GM12801 (cell line): ENCODE results near the gene PIR.

Experiments
- TF ChIP-seq, protein P1 (sequence below): IDR thresholded peaks from one replicate; pipeline ENCODE4 v1.5.1; 2011; ENCODE audit warnings: control low read depth; ENCODE audit not compliant: insufficient read length; ENCODE audit errors: extremely low read depth

PIR gene

GRCh38 chrX:15493118-15493962, at the start of gene PIR:
Gene PIR, minus strand, starts transcription at chrX:15493333. Its CDS starts 2,076 bp downstream, at chrX:15491257.
- TF ChIP-seq, protein P1, sequence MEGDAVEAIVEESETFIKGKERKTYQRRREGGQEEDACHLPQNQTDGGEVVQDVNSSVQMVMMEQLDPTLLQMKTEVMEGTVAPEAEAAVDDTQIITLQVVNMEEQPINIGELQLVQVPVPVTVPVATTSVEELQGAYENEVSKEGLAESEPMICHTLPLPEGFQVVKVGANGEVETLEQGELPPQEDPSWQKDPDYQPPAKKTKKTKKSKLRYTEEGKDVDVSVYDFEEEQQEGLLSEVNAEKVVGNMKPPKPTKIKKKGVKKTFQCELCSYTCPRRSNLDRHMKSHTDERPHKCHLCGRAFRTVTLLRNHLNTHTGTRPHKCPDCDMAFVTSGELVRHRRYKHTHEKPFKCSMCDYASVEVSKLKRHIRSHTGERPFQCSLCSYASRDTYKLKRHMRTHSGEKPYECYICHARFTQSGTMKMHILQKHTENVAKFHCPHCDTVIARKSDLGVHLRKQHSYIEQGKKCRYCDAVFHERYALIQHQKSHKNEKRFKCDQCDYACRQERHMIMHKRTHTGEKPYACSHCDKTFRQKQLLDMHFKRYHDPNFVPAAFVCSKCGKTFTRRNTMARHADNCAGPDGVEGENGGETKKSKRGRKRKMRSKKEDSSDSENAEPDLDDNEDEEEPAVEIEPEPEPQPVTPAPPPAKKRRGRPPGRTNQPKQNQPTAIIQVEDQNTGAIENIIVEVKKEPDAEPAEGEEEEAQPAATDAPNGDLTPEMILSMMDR: no peak

DNA sequence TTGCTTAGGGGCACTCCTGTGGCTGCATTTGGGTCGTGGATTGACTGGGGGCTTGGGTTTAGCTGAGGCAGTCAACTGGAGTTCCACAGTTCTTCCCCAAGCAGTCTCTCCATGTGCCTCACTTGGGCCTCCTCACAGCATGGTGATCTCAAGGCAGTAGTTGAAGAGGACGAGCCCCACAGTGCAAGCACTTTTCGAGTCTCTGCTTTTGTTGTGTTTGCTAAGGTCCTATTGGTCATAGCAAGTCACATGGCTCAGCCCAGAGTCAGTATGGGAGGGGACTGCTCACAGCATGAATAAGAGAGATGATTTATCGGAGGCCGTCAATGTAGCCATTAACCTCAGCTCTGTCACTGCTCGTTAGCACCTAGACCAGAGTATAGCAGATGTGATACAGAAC, 37.2 kb upstream of the PIR start:
- TF ChIP-seq, protein P1: no peak

DNA sequence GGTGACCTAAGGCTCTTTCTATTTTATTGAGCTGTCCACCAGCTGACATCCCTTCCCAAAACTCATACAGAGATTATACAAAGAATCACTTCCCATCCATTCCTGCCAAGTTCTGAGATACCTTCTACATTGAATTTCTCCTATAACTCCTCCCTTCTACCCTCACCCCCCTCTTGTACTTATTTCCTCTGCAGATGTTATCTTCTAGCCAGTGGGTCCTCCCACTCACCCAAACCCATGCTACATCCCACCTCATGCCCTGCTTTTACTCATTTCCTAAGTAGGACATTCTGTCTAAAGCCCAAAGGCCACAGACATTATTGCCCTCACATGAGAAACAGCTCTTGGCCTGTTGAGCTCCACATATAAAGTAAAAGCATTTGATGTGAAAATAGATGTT, 36.0 kb upstream of the PIR start:
- TF ChIP-seq, protein P1: no peak

DNA sequence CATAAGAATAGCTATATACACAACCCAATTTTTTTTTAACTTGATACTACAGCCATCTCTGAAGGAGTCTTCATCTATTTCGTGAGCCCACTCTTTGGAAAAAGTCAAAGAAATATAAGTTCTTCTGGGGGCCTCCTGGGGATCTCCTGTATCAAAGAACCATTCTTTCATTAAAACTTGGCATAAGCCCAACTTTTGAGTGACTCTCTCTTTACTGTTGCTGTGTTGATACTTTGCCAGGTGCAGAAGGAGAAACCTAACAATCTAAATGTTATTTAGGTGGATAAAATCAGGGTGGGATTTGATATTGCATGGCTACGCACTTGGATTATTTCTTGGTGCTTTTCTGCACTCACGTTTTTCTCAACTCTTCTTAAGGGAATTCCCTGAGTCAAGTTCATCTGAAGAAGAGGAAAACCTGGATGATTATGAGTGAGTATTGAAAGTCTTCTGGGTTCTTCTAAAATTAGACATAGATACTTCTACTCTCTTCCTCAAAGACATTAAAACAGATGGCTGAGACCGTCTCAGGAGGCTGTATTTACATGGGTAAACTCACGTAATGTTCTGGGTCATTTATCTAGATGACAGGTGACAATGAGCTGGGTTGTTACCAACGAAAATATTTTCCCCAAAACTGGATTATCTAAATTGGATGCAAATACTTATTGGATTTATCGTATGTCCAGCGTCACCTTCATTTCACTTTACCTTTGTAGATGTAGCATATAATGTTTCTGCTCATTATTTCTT, 32.7 kb upstream of the PIR start:
- TF ChIP-seq, protein P1: no peak

DNA sequence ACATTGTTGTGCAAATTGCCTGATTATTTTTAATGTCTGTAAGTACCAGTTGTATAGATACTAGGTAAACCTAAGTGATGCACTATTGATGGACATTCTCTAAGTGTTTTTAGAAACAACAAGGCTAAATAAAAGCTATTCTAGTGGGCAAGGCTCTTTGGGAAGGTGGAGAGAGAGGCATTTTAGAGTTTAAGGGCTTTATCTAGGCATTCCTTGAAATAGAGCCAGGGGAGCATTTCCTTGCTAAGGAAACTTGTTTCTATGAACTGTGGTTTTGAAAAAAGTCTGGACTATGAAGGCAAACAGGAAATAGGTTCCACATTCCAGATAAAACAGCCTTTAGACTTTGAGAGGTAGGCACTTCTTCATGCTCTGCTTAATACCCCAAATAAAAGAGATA, 31.3 kb upstream of the PIR start:
- TF ChIP-seq, protein P1: no peak

DNA sequence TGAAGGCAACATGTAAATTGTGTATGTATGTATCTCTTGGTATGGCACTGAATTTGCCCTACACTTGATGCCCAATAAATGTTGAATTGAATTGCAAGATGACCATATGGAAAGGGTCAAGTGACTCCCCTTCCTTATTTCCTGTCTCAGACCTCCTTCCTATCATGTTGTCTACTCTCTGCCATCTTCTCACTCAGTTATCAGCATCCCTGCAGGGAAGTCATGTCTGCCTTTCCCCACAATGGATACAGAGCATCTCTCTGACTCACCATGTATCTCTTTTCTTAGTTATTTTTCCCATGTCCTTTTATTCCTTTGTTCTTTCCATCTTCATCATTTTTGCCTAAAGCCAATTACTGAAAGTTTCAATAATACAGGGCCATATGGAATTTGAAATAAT, 30.0 kb upstream of the PIR start:
- TF ChIP-seq, protein P1: no peak

DNA sequence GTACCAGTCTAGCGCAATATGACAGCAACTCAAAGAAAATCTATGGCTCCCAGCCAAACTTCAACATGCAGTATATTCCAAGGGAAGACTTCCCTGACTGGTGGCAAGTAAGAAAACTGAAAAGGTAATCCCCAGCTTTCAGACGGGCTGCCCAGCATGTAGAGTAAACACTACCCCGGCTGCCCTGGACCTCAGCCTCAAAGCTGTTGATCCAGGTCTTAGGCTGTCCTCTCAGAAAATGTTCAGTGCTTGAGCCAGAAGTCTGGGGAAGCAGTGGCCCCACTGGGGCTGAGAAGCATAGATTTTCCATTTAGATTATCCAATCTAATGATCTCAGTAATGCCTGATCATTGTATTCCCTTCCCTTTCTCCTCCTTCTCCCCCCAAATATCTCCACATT, 29.3 kb upstream of the PIR start:
- TF ChIP-seq, protein P1: no peak
